Measurements from ENCODE around the gene CORO1C.
"Not testable (repeated sequence)": the region's sequence is repeated elsewhere in the genome, so short reads cannot be mapped to it uniquely, and the experiment has no call there.

Gene CORO1C

DNA sequence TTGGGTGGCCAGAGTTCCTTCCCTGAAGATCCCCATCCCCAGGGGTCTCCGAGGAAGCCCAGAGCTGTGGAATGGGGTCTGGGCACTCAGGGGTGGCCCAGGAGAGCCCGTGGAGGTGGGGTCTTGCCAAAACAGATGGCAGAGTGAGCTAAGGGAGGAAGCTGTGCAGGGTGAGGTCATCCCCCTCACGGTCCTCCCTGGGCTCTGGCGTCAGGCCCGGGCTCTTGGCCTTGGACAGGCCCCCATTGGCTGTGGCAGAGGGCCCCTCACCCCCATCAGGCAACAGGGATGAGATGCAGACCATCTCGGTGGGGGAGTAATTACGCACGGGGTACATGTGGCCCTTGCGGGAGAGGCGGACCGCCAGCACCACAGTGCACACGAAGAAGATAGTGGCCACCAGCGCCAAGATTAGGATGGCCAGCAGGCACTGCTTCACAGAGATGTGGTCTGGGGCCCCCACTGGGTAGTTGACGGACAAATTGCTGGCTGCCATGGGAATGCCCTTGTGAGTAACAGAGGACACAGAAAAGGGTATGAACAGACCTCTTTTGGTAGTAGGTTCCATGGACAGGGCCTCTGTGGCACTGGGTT, 108.3 kb downstream of the CORO1C start:
- H3K4me3 ChIP-seq = no peak overlapping the region
- TF ChIP-seq, protein P1, sequence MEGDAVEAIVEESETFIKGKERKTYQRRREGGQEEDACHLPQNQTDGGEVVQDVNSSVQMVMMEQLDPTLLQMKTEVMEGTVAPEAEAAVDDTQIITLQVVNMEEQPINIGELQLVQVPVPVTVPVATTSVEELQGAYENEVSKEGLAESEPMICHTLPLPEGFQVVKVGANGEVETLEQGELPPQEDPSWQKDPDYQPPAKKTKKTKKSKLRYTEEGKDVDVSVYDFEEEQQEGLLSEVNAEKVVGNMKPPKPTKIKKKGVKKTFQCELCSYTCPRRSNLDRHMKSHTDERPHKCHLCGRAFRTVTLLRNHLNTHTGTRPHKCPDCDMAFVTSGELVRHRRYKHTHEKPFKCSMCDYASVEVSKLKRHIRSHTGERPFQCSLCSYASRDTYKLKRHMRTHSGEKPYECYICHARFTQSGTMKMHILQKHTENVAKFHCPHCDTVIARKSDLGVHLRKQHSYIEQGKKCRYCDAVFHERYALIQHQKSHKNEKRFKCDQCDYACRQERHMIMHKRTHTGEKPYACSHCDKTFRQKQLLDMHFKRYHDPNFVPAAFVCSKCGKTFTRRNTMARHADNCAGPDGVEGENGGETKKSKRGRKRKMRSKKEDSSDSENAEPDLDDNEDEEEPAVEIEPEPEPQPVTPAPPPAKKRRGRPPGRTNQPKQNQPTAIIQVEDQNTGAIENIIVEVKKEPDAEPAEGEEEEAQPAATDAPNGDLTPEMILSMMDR (IDR thresholded peaks at IDR 0.05) = no peak
- no peak overlapping the region for H3K27ac ChIP-seq
- DNase-seq (ENCODE audit: low spot score) = no peak

DNA sequence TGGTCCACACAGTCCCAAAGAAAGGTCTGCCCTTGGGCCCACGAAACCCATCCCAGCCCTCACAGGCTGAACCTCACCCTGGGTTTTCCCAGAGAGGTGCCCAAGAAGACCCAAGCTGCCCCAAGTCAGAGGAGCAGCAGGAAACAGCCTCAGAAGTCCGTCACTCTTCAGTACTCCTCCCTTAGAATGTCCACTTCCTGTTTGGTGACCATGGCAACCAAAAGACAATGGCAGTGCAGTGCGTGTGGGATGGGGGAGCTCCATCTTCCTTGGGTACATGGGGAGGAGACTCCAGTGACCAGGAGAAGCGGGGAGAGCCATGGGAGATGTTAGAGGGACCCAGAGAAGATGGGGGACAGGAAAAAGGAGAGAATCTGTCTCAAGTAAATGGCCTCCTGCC, 108.9 kb downstream of the CORO1C start:
- Histone ChIP-seq H3K4me3 (no peak overlapping the region), H3K27ac (peak overlapping the region in 1 of 2 donors; percentile 11)
- no peak for DNase-seq (ENCODE audit: low spot score)
- TF ChIP-seq, protein P1 (IDR thresholded peaks at IDR 0.05) = no peak

DNA sequence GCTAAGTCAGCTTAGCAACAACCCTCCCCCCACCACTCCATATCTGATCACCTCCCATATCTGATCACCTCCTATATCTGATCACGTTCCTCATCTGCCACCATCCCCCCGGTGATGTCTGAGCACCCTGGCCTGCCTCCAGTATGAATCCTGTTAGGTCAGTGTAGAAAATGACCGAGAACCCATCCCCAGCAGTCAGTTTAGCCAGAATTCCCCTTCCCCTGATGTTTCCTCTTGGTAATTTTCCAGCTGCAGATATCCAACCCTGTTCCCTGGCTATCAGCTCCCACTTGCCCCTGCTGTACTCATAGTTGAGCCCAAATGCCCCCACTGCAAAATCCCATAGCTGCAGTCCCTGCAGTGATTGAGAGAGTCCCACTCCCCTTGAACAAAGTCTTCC, 110.2 kb downstream of the CORO1C start:
- TF ChIP-seq, protein P1 (IDR thresholded peaks at IDR 0.05) = no peak
- Histone ChIP-seq H3K4me3 (no peak overlapping the region), H3K27ac (no peak overlapping the region)
- no peak for DNase-seq (ENCODE audit: low spot score)

DNA sequence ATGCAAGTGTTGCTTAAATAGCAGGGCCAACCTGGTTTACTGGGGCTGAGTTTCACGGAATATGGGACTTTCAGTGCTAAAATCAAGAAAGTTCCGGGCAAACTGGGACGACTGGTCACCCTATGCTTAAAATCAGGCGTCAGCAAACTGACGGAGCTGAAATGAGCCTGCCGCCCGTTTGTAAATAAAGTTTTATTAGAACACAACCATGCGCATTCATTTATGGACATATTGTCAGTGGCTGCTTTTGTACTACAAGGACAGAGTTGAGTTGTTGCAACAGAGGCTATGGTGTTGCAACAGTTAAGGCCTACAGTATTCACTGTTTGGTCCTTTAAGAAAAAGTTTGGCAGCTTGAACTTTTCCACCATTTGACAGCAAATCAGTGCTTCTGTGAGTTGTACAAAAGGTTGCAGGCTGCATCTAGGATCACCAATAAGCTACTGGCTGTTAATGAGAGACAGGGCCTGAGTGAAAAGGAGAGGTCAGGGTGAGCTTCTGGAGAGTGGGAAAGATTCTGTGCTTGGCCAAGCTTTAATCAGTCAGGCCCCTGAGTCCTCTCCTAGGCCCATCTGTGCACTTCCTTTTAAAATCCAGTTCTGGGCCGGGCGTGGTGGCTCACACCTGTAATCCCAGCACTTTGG, 111.0 kb downstream of the CORO1C start:
- no peak overlapping the region for H3K4me3 ChIP-seq

DNA sequence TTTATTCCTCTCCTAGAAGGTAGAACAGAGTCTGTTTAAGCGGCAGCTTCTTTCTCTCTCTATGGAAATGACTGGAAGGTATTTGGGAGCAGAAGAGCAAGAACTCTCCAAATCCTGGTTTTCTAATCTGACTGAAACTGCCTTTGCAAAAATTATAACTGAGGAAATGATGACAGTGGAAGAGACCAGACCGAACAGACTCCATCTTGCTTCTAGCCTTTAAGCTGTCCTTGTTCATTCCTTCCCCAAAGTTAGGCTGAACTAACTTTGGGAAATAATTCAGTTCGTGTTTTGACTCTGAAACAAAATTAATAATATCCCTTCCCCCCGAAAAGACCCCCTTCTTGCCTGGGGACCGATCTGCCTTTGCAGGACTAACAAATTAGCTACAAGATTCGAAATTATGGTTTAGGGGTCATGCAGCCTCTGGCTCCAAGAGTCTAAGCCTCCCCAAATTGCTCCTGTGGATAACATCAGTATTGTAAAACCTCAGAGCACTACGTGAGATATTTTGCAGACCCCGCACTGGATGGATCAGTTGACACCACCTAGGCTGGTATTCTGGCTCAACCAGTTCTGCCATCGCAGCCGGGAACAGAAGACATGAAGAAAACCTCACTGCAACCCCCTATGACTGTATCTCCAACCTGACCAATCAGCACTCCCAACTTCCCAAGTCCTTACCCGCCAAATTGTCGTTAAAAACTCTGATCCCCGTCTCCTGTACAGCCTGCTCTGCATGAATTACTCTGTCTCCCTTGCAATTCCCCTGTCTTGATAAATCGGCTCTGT, 111.8 kb downstream of the CORO1C start:
- no peak overlapping the region for H3K27ac ChIP-seq
- H3K4me3 ChIP-seq = no peak overlapping the region
- TF ChIP-seq, protein P1 (IDR thresholded peaks at IDR 0.05) = no peak
- DNase-seq (ENCODE audit: low spot score) = no peak

More for the DNA sequence above, 111.0 kb downstream of the CORO1C start:
- TF ChIP-seq, protein P1 (IDR thresholded peaks at IDR 0.05) = no peak
- no peak overlapping the region for H3K27ac ChIP-seq
- DNase-seq (ENCODE audit: low spot score) = no peak

DNA sequence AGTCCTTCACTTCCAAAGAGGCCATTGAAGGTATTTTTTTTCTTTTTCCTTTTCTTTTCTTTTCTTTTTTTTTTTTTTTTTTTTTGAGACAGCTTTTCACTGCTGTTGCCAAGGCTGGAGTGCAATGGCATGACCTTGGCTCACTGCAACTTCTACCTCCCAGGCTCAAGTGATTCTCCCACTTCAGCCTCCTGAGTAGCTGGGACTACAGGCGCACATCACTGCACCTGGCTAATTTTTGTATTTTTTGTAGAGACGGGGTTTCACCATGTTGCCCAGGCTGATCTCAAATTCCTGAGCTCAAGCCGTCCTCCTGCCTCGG, 112.4 kb downstream of the CORO1C start:
- not testable (repeated sequence) for H3K4me3 ChIP-seq; DNase-seq (ENCODE audit: low spot score); H3K27ac ChIP-seq

DNA sequence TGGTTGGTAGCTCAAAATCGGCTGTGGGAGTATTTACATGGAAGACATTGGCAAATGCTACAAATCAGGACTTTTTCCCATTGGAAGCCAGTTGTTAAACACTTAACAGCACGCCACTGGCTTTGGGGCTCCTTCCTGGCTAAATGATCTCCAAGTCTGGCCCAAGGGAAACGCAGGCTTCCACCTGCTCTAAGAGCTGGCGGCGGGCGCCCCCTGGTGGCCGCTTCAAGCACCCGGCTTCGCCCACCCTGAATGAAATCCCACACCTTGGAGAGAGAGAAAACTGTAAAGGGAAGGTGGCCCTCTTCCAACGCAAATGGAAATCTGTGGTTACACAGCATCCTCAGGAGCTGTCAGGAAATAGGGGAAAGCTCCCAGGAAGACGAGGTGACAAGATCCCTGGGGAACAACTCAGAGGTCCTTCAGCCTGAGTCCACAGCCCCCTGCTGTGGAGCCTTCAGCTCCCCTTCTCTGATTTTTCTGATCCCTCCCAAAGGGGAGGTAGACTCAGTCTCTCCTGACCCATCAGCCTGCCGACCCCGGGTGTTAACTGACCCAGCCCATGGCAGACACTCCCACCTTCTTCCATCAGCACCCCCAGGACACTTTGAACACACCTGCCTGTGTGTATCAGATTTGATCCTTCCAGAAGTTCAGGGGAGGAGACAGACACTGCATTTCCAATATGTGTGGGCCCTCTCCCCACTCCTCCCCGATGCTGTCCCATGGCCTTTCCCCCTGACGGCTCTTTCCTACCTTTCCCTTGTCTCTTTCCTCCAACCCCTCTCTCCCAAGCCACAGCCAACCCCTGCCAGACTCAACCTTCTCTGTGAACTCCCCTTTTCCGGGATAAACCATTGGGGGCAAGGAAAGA, 113.0 kb downstream of the CORO1C start:
- TF ChIP-seq, protein P1 (IDR thresholded peaks at IDR 0.05) = peak; percentile 94
- Histone ChIP-seq H3K4me3 (no peak overlapping the region), H3K27ac (no peak overlapping the region)
- no peak for DNase-seq (ENCODE audit: low spot score)

Data from coronary artery (tissue), 2 donors.